ENCODE measurements around the gene ESPN. TPM values are rescaled to one million over a fixed set of nuclear protein-coding genes. Genes with fewer than 3 reads are reported as not detected.

Gene ESPN
- total and polyA plus RNA-seq, 2 of the 8 experiments (the other 6 are each of a cell fraction or from before 2014, with no cell fraction given) = 5.2 to 16.3 TPM

DNA sequence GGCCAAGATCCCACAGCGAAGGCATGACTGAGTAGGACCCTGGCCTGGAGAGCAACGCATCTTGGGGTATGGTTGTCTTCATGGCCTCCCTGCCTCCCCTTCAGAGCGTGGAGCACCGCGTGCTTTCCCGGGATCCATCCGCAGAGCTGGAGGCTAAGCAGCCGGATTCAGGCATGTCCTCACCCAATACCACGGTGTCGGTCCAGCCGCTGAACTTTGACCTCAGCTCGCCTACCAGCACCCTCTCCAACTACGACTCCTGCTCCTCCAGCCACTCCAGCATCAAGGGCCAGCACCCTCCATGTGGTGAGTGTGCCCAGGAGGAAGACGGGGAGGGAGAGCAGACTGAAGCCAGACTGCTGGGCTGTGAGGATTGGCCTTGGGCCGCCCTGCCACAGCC is 19.8 kb downstream of the ESPN start (continued):
- TF ChIP-seq, protein P1, sequence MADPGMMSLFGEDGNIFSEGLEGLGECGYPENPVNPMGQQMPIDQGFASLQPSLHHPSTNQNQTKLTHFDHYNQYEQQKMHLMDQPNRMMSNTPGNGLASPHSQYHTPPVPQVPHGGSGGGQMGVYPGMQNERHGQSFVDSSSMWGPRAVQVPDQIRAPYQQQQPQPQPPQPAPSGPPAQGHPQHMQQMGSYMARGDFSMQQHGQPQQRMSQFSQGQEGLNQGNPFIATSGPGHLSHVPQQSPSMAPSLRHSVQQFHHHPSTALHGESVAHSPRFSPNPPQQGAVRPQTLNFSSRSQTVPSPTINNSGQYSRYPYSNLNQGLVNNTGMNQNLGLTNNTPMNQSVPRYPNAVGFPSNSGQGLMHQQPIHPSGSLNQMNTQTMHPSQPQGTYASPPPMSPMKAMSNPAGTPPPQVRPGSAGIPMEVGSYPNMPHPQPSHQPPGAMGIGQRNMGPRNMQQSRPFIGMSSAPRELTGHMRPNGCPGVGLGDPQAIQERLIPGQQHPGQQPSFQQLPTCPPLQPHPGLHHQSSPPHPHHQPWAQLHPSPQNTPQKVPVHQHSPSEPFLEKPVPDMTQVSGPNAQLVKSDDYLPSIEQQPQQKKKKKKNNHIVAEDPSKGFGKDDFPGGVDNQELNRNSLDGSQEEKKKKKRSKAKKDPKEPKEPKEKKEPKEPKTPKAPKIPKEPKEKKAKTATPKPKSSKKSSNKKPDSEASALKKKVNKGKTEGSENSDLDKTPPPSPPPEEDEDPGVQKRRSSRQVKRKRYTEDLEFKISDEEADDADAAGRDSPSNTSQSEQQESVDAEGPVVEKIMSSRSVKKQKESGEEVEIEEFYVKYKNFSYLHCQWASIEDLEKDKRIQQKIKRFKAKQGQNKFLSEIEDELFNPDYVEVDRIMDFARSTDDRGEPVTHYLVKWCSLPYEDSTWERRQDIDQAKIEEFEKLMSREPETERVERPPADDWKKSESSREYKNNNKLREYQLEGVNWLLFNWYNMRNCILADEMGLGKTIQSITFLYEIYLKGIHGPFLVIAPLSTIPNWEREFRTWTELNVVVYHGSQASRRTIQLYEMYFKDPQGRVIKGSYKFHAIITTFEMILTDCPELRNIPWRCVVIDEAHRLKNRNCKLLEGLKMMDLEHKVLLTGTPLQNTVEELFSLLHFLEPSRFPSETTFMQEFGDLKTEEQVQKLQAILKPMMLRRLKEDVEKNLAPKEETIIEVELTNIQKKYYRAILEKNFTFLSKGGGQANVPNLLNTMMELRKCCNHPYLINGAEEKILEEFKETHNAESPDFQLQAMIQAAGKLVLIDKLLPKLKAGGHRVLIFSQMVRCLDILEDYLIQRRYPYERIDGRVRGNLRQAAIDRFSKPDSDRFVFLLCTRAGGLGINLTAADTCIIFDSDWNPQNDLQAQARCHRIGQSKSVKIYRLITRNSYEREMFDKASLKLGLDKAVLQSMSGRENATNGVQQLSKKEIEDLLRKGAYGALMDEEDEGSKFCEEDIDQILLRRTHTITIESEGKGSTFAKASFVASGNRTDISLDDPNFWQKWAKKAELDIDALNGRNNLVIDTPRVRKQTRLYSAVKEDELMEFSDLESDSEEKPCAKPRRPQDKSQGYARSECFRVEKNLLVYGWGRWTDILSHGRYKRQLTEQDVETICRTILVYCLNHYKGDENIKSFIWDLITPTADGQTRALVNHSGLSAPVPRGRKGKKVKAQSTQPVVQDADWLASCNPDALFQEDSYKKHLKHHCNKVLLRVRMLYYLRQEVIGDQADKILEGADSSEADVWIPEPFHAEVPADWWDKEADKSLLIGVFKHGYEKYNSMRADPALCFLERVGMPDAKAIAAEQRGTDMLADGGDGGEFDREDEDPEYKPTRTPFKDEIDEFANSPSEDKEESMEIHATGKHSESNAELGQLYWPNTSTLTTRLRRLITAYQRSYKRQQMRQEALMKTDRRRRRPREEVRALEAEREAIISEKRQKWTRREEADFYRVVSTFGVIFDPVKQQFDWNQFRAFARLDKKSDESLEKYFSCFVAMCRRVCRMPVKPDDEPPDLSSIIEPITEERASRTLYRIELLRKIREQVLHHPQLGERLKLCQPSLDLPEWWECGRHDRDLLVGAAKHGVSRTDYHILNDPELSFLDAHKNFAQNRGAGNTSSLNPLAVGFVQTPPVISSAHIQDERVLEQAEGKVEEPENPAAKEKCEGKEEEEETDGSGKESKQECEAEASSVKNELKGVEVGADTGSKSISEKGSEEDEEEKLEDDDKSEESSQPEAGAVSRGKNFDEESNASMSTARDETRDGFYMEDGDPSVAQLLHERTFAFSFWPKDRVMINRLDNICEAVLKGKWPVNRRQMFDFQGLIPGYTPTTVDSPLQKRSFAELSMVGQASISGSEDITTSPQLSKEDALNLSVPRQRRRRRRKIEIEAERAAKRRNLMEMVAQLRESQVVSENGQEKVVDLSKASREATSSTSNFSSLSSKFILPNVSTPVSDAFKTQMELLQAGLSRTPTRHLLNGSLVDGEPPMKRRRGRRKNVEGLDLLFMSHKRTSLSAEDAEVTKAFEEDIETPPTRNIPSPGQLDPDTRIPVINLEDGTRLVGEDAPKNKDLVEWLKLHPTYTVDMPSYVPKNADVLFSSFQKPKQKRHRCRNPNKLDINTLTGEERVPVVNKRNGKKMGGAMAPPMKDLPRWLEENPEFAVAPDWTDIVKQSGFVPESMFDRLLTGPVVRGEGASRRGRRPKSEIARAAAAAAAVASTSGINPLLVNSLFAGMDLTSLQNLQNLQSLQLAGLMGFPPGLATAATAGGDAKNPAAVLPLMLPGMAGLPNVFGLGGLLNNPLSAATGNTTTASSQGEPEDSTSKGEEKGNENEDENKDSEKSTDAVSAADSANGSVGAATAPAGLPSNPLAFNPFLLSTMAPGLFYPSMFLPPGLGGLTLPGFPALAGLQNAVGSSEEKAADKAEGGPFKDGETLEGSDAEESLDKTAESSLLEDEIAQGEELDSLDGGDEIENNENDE (IDR thresholded peaks at IDR 0.05; ENCODE audit: insufficient replicate concordance, low read length) = no peak
- TF ChIP-seq RXRA (IDR thresholded peaks at IDR 0.05; ENCODE audit: insufficient read depth, low read depth, low read length) (no peak), KDM4A (IDR thresholded peaks at IDR 0.05; ENCODE audit: low read depth, low read length, severe bottlenecking) (no peak), SP2 (IDR thresholded peaks at IDR 0.05; ENCODE audit: low read length) (no peak), CEBPB (IDR thresholded peaks at IDR 0.05; ENCODE audit: low read depth, low read length) (no peak), BCL11A (IDR thresholded peaks at IDR 0.05; ENCODE audit: low read depth in 2 of 2, low read length in 2 of 2) (no peak), RNF2 (IDR thresholded peaks at IDR 0.05; ENCODE audit: borderline replicate concordance, low read depth, low read length, missing control alignments, poor library complexity, severe bottlenecking) (no peak), JUND (IDR thresholded peaks at IDR 0.05; ENCODE audit: low read length) (no peak), HDAC6 (IDR thresholded peaks at IDR 0.05; ENCODE audit: low read depth, low read length) (no peak), SP1 (IDR thresholded peaks at IDR 0.05; ENCODE audit: low read depth, low read length) (no peak), RFX5 (IDR thresholded peaks at IDR 0.05; ENCODE audit: borderline replicate concordance, low read depth, low read length) (no peak)
- TF ChIP-seq, protein P2, sequence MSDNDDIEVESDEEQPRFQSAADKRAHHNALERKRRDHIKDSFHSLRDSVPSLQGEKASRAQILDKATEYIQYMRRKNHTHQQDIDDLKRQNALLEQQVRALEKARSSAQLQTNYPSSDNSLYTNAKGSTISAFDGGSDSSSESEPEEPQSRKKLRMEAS (IDR thresholded peaks at IDR 0.05) = no peak

Data from H1 (cell line).